HG03103 (cell line): Measurements from ENCODE around the gene CYP2R1.
A peak's percentile ranks its signal among the peaks of the same experiment; 100 is the strongest.
"Not testable (repeated sequence)": the region's sequence is repeated elsewhere in the genome, so short reads cannot be mapped to it uniquely, and the experiment has no call there.

ENCODE experiments used
- ATAC-seq: cut with Tn5 transposase; IDR thresholded peaks from one replicate; pipeline ENCODE4 v1.9.1; 2021; ENCODE audit warnings: low read depth; ENCODE audit not compliant: unreplicated experiment

The CYP2R1 gene

DNA sequence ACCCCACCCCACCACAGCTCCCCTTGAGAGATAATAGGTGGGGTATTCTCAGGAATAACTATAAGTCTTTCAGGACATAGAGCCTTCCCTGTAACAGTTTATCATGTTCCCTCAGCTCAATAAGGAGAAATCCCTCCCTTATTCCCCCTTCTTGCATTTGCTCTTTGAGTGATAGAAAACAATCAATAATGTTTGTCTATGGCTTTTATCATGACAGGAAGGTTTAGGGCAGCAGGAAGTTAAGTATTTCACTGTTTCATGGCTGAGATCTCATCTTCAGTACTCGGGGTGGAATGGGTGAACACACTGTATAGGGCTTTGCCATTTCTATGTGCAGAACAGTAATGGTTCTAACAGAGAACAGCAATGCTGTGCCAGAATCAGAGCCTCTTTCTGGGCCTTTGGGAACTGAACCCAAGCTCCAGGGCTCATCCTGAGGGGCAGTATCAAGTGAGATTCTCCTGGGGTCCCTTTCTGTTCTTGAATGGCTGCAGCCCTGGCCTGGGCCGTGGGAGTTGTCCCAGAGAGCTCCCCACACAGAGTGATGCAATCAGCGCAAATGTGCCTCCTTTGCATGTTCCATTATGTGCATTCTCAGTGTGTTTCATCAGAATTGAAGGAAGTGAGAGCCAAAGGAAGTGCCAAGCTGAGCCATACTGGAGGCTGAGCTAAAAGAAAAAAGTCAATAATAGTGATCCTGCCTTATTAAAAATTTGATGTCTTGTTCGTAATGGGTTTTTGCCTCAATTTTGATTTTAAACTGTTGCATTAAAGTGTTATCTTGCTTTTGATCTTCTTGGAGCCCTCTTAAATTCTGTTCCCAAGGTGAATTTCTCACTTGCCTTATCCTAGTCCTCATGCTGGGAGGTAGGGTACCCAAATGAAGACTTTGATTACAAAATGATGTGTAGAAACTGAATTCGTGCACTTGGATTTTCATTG lies 2.9 kb upstream of the CYP2R1 start:
- no peak for ATAC-seq

DNA sequence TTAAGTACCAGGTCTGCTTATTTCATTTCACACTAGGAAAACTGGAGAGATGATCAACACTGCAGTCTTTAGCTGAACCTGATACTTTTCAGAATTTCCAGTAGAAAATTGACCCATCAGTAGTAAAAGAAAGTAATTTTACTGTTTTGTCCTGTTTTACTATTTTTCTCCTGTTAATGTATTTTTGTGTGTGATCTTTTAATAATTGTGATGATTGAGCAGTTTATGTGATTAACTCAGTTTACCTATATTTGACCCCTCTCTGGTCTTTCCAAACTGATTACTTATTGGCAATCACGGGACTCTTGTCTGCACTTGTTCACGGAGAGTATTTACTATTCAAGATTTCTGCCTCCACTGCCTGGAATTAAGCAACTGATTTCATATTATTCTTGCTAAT lies 546 bp upstream of the CYP2R1 start:
- ATAC-seq, result no peak

DNA sequence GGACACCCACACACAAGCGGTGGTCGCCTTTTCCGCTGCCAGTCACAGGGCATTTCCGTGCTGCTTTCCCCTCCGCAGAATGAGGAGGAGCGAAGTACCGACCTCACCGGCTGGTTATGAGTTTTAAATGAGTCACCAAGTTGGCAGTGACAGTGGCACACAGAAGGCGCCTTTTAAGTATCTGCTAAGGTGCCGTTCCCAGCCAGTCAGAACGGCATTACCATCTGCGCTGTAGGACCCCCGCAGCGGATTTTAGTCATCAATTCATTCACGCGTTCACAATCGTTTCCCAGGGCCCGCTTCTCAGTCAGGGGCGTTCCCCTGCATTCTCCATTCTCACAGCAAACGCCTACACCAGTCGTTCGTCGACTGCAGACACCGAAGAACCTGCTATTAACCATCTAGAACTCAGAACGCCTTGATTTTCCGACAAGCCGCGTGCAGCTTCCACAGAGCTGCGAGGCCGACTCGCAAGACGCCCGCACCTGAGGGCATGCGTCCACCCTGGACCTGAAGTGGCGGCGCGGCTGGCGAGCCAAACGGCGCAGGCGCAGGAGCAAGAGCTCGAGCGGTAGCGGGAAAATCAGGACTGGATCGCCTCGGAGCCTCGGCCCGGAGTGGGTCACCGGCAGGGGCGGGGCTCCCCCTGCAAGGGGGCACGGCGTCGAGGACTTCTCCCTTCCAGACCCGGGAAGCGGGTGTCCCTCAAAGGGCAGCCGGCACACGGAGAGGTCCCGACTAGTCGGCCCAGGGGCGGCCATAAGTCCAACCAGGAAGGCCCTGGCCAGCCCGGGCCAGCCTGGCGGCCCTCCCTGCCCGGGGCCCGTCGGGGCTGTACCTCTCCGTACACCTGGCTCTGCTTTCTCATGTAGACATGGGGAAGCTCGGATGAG lies 642 bp downstream of the CYP2R1 start:
- peak; percentile 45 for ATAC-seq

DNA sequence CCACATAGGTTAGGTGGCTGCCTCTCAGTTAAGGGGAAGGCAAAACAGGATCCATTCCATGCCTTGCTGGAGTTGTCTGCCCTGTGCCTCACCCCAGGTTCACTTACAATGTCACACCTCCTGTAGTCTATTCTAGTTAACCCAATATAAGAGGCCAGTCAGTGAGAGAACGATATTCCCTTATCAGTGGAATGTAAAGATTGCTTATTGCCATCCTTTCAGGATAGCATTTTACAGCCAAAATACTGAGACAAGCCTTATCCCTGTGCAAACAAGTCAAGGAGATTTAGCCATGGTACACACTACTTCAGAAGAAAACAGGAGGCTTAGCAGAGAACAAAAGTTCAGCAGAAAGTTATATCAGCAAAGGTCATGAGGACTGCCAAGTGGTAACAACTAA lies 5.5 kb downstream of the CYP2R1 start:
- ATAC-seq, result no peak

DNA sequence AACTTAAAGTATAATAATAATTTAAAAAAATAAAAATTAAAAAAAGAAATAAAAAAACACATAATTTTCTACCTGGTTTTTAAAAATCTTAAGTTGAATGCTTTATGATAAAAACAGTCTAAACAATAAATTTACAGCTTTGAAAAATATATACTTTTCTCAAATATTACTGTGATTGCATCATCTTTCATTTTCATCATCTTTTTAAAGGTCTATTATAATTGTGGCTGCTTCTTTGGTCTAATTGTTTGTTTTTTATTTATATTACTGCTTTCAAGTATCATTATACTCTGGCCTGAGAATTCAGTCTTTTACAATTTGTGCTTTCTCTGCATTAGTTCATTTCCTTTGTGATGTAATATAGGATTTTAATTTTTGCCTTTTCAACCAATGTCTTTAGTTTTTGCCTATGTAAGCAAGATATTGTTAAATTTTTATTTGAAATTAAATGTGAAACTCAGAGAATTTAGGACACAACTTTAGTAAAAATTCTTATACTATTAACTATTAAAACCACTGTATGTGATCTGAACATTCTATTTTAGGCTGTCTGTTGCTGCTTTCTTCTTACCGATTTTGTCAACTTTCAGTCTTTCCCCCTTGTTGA lies 7.3 kb downstream of the CYP2R1 start:
- no peak for ATAC-seq

DNA sequence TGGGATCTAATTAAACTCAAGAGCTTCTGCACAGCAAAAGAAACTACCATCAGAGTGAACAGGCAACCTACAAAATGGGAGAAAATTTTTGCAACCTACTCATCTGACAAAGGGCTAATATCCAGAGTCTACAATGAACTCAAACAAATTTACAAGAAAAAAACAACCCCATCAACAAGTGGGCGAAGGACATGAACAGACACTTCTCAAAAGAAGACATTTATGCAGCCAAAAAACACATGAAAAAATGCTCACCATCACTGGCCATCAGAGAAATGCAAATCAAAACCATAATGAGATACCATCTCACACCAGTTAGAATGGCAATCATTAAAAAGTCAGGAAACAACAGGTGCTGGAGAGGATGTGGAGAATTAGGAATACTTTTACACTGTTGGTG lies 8.3 kb downstream of the CYP2R1 start:
- ATAC-seq, result not testable (repeated sequence)

DNA sequence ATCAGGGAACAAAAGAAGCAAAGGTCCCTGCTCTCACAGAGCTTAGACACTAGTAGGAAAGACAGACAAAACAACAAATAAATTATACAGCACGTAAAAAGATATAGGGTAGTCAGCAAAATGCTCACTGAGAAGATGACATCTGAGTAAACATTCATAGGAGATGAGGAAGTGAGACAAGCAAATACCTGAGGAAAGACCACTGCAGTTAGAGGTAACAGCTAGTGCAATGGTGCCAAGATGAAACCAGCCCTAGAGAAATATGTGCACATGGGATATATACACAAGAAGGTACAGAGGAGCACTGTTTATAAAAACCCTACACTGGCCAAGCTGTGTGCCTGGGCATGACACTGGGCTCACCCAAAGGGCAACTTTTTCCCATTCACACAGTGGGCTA lies 9.8 kb downstream of the CYP2R1 start:
- ATAC-seq, result no peak

DNA sequence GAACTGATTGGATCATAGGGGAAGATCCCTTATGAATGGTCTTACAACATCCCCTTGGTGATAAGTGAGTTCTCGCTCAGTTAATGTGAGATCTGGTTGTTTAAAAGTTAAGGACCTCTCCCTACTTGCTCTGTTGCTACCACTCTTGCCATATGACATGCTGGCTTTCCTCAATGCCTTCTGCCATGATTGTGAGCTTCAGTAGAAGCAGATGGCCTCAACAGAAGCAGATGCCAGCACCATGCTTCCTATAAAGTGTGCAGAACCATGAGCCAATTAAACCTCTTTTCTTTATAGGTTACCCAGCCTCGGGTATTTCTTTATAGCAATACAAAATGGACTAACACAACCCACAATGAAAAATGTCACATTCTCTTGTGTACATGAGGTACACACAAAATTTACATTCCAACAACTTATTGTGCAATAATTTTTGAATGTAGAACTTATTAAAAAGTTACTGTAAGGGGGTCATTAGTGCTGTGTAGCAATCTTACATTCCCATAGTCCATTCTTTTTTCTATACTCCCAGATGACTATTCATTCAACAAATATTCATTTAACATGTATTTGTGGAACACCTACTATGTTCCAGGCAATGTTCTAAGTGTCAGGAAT lies 10.3 kb downstream of the CYP2R1 start:
- ATAC-seq, result no peak

DNA sequence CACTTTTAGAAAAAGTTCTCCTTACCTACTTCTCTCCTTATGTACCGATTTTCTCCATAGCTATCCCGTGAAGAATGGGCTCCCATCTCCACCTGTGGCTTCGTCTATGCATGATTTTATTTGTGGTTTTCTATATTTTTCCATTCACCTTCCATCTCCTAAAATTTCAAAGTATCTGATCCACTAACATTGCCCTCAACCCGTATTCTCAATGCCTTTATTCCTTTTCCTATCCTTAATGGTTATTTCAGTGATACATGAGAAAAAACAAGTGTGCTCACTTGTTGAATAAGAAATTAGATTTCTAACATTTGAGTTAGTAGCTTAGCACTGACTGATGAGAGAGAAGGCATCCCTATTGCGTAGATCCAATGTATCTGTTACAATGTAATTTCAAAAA lies 16.9 kb downstream of the CYP2R1 start:
- ATAC-seq, result no peak

DNA sequence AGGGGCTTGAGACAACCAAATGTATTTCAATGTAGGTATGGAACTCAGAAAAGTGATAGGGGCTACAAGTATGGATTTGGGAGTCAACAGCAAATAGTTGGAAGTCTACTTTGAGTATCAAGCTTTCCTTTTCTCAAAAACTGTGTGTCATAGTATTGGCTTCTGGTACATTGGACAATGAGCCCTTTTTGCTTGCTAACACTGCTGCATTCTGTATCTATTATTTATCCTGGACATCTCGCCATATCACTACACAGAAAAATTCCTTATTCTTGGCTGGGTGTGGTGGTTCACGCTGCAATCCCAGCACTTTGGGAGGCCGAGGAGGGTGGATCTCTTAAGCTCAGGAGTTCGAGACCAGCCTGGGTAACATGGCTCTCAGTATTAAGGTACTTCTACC lies 18.4 kb downstream of the CYP2R1 start:
- ATAC-seq, result no peak

DNA sequence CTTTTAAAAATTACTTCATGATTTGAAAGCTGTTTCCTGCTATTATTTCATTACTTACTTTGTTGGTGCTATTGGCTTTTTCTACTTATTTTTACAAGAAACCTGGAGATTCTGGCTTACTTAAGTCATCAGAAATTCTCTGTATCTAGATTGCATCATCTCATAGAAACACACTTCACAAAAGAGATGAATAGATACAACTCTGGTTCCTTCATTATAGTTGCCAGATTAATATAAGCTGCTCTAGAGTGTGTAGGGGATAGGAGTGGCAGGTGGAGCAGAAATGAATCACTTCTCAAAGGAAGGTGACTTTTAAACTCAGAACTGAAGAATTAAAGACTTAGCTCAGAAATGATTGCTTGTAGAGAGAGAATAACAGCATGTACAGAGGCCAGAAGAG lies 20.0 kb downstream of the CYP2R1 start:
- ATAC-seq, result no peak

DNA sequence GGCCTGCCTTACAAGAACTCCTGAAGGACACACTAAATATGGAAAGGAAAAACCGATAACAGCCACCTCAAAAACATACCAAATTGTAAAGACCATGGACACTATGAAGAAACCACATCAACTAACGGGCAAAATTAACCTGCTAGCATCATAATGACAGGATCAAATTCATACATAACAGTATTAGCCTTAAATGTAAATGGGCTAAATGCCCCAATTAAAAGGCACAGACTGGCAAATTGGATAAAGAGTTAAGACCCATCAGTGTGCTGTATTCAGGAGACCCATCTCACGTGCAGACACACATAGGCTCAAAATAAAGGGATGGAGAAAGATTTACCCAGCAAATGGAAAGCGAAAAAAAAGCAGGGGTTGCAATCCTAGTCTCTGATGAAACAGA lies 28.3 kb downstream of the CYP2R1 start:
- not testable (repeated sequence) for ATAC-seq

DNA sequence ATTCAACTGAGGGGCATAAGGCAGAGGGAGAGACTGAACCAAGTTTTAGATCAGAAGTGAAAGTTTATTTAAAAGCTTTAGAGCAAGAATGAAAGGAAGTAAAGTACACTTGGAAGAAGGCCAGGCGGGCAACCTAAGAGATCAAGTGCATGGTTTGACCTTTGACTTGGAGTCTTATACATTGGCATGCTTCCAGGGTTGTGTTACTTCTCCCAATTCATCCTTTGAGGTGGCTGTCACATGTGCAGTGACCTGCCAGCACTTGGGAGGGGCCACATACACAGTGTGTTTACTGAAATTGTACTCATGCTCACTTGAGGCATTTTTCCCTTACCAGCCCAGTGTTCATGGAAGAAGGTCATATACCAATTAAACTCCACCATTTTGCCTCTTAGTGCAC lies 30.4 kb downstream of the CYP2R1 start:
- ATAC-seq, result no peak

DNA sequence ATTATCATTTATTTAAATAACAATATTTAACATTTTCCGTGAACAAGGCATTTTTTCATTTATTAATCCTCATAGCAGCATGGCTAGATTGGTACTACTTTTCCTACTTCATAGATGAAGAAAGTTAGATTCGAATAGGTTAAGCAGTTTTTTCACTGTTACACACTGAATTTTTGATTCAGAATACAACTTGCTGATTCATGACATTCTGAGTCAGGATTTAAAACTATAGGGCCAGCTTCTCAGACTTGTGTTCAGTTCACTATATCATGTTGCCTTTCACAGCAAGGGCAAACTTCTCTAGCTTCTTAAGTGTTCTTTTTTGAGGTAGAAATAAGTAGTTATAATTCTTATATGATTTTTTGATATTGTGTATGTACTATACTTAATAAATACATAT lies 31.5 kb downstream of the CYP2R1 start:
- no peak for ATAC-seq

DNA sequence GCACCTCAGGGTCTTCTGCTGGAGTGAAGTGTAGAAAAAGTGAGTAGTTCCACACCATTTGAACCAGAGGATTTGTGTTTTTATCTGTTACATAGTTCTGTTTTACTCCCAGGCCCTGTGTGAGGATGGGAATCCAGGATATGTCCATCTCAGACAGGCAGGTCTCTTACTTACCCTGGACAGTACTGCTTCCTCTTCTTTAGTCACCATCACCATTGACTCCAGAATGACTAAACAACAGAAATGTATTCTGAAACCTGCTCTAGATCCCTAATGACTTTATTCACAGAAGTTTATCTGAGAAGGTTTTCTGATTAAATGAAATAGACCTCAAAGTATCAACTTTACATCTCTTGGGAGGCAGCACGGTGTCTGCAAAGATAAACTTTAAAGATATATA lies 33.6 kb downstream of the CYP2R1 start:
- ATAC-seq, result no peak

DNA sequence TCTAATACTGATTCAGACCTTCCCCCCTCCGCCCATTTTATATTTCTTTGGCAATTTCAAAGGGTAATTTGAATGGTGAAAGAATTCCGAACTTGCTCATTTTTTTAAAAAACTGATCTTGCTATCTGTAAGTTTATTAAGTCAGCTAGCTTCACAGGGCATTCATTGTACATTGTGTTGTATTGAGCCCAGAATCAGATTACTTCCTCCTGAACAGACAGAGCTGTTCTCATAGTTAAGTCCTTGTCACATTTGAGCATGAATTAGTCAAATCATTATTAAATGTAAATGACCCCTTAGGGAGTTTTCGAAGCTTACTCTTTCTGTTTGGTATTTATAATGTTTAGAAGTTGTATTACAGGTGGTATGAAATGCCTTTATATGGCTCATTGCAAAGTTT lies 34.4 kb downstream of the CYP2R1 start:
- ATAC-seq, result no peak

DNA sequence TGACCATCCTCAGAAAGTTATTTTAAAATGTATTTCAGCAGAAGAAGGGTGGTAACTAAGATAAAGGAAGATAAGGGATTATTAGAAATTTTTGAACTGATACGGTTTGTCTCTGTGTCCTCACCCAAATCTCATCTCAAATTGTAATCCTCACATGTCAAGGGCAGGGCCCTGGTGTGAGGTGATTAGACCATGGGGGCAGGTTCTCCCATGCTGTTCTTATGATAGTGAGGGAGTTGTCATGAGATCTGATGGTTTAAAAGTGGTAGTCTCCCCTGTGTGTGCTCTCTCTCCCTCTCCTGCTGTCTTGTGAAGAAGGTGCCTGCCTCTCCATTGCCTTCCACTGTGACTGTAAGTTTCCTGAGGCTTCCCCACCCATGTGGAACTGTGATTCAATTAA lies 36.1 kb downstream of the CYP2R1 start:
- ATAC-seq, result no peak

DNA sequence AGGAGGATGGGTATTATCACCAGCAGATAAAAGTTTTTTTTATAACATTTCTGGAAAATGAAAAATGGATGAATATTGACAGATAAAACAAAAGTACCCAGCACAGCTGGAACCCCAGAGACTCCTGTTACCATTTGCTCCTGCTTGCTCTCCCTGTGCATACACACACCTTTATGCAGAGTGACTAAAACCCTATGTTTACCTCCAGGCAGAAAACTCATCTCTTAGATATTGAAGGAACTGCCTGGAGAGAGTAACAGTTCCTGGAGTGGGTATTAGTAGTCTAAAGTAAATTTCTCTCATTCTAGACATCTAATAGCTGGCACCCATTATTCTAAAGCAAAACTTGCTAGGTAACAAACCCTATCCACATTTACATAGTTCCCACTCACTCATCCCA lies 38.0 kb downstream of the CYP2R1 start:
- no peak for ATAC-seq

DNA sequence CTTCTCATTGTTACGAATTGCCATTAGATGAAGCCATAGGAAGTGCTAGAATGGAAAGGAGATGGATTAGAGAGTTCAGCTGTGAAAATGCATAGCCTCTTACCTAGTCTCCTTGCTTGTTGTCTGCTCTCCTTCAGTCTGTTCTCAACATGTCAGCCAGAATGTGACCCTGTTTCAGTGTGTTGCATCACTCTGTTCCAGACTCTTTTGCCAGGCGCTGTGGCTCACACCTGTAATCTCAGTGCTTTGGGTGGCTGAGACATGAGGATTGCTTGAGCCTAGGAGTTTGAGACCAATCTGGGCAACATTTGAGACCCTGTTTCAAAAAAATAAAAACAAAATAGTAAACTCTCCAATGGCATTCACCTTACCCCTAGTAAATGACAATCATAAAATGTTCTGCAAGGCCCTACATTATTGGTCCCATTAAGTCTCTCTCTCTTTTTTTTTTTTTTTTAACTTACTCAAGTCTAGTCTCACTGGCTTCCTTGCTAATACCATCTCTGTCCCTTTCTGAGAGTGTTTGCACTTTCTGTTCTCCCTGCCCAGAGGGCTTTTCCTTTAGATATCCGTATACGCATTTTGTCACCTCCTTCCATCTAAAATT lies 39.4 kb downstream of the CYP2R1 start:
- no peak for ATAC-seq

DNA sequence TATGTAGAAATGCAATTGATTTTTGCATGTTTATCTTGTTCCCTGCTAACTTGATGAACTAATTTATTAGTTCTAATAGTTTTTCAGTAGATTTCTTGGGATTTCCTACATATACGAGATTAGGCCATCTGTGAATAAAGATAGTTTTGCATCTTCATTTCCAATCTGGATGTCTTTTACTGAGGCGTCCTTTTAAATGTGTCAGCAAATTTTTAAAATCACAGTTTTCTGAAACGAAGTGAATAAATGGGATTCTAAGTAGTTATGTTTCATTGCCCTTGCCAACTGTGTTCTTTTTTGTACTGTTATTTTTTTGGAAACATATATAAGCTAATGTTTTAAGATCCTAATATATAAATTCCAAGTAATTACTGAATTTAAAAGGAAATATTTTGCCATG lies 50.0 kb downstream of the CYP2R1 start:
- ATAC-seq, result no peak
